Endothelial cell of umbilical vein (primary cell): Measurements from ENCODE around the gene FAM53B. TPM values are rescaled to one million over a fixed set of nuclear protein-coding genes. Genes with fewer than 3 reads are reported as not detected.

Source experiments
- BruUV-seq: library from RNA; stranded (reverse); fragments of 400-500 nt; replicated peaks from 2 replicates; lab custom pipeline; 2021; lab: Mats Ljungman, UMichigan
- CTCF ChIA-PET: fragments of 300-600, 350-600 bp; sonication (Branson Sonifier 250); formaldehyde crosslinking; loops from one replicate; lab custom pipeline; 2021; ENCODE audit warnings: antibody characterized with exemption, inconsistent platforms; lab: Charles Lee
- POLR2A ChIA-PET: fragments of 300-600, 350-600 bp; sonication (Branson Sonifier 250); formaldehyde crosslinking; loops from one replicate; lab custom pipeline; 2021; ENCODE audit warnings: antibody characterized with exemption, inconsistent platforms; lab: Charles Lee
- DNase-seq: peaks from one replicate; pipeline ENCODE4 v3.0.0-alpha.2; 2011; ENCODE audit warnings: low read depth, low spot score
- FAIRE-seq: peaks from 2 replicates; lab custom pipeline; 2011; peaks lifted over from hg19 to GRCh38; lab: Jason Lieb, UNC
- H2AFZ ChIP-seq: 2 replicates; pipeline ENCODE4 v1.6.0; 2012; ENCODE audit warnings: low read depth, low read length, control low read depth, inconsistent platforms
- H3K27ac ChIP-seq: 2 replicates; pipeline ENCODE4 v1.5.1; 2011; ENCODE audit warnings: low read depth, mild to moderate bottlenecking, control low read depth, low read length, moderate library complexity; ENCODE audit not compliant: insufficient read depth
- H3K27me3 ChIP-seq, 2 experiments: 2 replicates each; pipeline versions ENCODE4 v1.6.0 to v1.6.1; 2011; ENCODE audit warnings: low read length in 2 of 2, mixed read lengths in 1 of 2; ENCODE audit not compliant: control insufficient read depth in 2 of 2, insufficient read depth in 2 of 2
- H3K36me3 ChIP-seq, 2 experiments: 2 replicates in 1 of 2; 3 replicates in 1 of 2; pipeline ENCODE4 v1.5.1; 2011; ENCODE audit warnings: low read length in 2 of 2, mild to moderate bottlenecking in 1 of 2, moderate library complexity in 1 of 2; ENCODE audit not compliant: control insufficient read depth in 2 of 2, insufficient read depth in 2 of 2; ENCODE audit errors: extremely low read depth in 1 of 2
- H3K4me1 ChIP-seq: 3 replicates; pipeline ENCODE4 v1.5.1; 2011; ENCODE audit warnings: mild to moderate bottlenecking, low read length; ENCODE audit not compliant: control insufficient read depth, insufficient read depth; ENCODE audit errors: extremely low read depth
- H3K4me2 ChIP-seq: 2 replicates; pipeline ENCODE4 v1.6.1; 2011; ENCODE audit warnings: low read length, control low read depth, mixed read lengths; ENCODE audit not compliant: insufficient read depth
- H3K4me3 ChIP-seq, 3 experiments: fragments of 200-600 bp in 1 of 3; sonication (generic), shearing (Covaris generic) in 1 of 3; replicated peaks in 1 of 3; 2 replicates each; pipeline ENCODE4 v1.5.1; 2011 to 2016; ENCODE audit warnings: control low read depth in 3 of 3, low read length in 3 of 3, mild to moderate bottlenecking in 2 of 3, inconsistent platforms in 1 of 3, low read depth in 1 of 3, moderate library complexity in 1 of 3; ENCODE audit not compliant: insufficient read depth in 1 of 3
- H3K79me2 ChIP-seq: 2 replicates; pipeline ENCODE4 v1.6.0; 2012; ENCODE audit warnings: low read length, inconsistent platforms; ENCODE audit not compliant: control insufficient read depth, insufficient read depth
- H3K9ac ChIP-seq: replicated peaks from 2 replicates; pipeline ENCODE3; 2011; ENCODE audit warnings: low read length, control low read depth; ENCODE audit not compliant: insufficient read depth; ENCODE audit errors: extremely low read depth
- H3K9me1 ChIP-seq: replicated peaks from 3 replicates; pipeline ENCODE4 v1.6.0; 2011; ENCODE audit warnings: mild to moderate bottlenecking, low read length; ENCODE audit not compliant: control insufficient read depth, insufficient read depth; ENCODE audit errors: extremely low read depth
- H3K9me3 ChIP-seq: replicated peaks from 2 replicates; pipeline ENCODE4 v1.5.1; 2012; ENCODE audit warnings: low read length, inconsistent platforms; ENCODE audit not compliant: control insufficient read depth, insufficient read depth
- H4K20me1 ChIP-seq: replicated peaks from 2 replicates; pipeline ENCODE3; 2011; ENCODE audit warnings: mild to moderate bottlenecking, low read length; ENCODE audit not compliant: control insufficient read depth, insufficient read depth; ENCODE audit errors: extremely low read depth
- EZH2 ChIP-seq: IDR thresholded peaks from 2 replicates; pipeline ENCODE4 v1.6.1; 2012; ENCODE audit warnings: borderline replicate concordance, low read depth, mild to moderate bottlenecking, moderate library complexity, low read length, inconsistent platforms; ENCODE audit not compliant: severe bottlenecking
- FOS ChIP-seq: IDR thresholded peaks from 2 replicates; pipeline ENCODE4 v1.6.1; 2011; ENCODE audit warnings: mild to moderate bottlenecking, low read length, moderate library complexity, borderline replicate concordance; ENCODE audit not compliant: insufficient read depth
- GATA2 ChIP-seq: IDR thresholded peaks from 2 replicates; pipeline ENCODE4 v1.7.0; 2011; ENCODE audit warnings: low read depth, mild to moderate bottlenecking, moderate library complexity, mixed read lengths, low read length; ENCODE audit not compliant: insufficient read length, insufficient read depth
- JUN ChIP-seq: IDR thresholded peaks from 2 replicates; pipeline ENCODE4 v1.6.1; 2011; ENCODE audit warnings: borderline replicate concordance, low read depth; ENCODE audit not compliant: insufficient read length, insufficient read depth
- MAX ChIP-seq: IDR thresholded peaks from 2 replicates; pipeline ENCODE4 v1.6.1; 2011; ENCODE audit not compliant: insufficient read depth, insufficient read length
- MYC ChIP-seq: IDR thresholded peaks from one replicate; pipeline ENCODE4 v1.6.1; 2011; ENCODE audit warnings: mild to moderate bottlenecking, low read depth, low read length
- POLR2A ChIP-seq: IDR thresholded peaks from 2 replicates; pipeline ENCODE4 v1.6.1; 2012; ENCODE audit warnings: low read depth, mild to moderate bottlenecking, control low read depth, low read length
- POLR2AphosphoS5 ChIP-seq: IDR thresholded peaks from 2 replicates; pipeline ENCODE4 v1.6.1; 2012; ENCODE audit warnings: low read depth, mild to moderate bottlenecking, control low read depth, low read length, moderate library complexity; ENCODE audit not compliant: insufficient read depth
- dilution Hi-C: fragments of 300-500 bp; cut with MboI; formaldehyde crosslinking; loops from one replicate; pipeline ENCODE4 v1.15.0; 2019; ENCODE audit warnings: low sequenced_read_pairs; ENCODE audit not compliant: extremely low pct_ligation_motif_present
- intact Hi-C: fragments of 100-400 bp; cut with micrococcal nuclease; formaldehyde crosslinking; loops from one replicate; pipeline ENCODE4 v1.10.0; 2022
- polyA plus RNA-seq, 4 experiments: library from polyadenylated mRNA; depleted of rRNA in 3 of 4; stranded (reverse) in 3 of 4; unstranded in 1 of 4; fragments of >200 nt; gene quantifications; 2 replicates each; pipeline versions ENCODE4 v1.2.1 to v1.2.3, GENCODE V29; 2011 to 2012; ENCODE audit warnings: missing spikeins in 1 of 4
- total RNA-seq: library from RNA; stranded (reverse); gene quantifications from 2 replicates; pipeline ENCODE4 v1.2.3, GENCODE V29; 2021
- TF ChIP-seq, protein P1 (sequence below), 2 donors: IDR thresholded peaks; 1 replicate in 1 of 2; 2 replicates in 1 of 2; pipeline ENCODE4 v1.5.1; 2011; ENCODE audit warnings: low read length in 2 of 2, mild to moderate bottlenecking in 2 of 2, moderate library complexity in 2 of 2, control low read depth in 1 of 2, inconsistent platforms in 1 of 2, low read depth in 1 of 2; ENCODE audit not compliant: insufficient read depth in 1 of 2; ENCODE audit errors: extremely low read depth in 1 of 2

Gene FAM53B
- total and polyA plus RNA-seq, 2 donors (not counting 3 experiments of a cell fraction or from before 2014, with no cell fraction given): 8.5 to 21.1 TPM

- Histone ChIP-seq H3K4me3 (no peak overlapping the region), H3K79me2 (no peaks in the 10 kb centered on the region), H3K9me1 (no peaks in the 10 kb centered on the region), H3K9ac (no peak overlapping the region), H3K27me3 (no peaks in the 10 kb centered on the region), H2AFZ (no peak overlapping the region), H3K36me3 (peaks cover 0 to 5% of the 10 kb centered on the region in 2 experiments), H3K4me1 (peaks cover 7% of the 10 kb centered on the region), H3K27ac (peak overlapping the region; percentile 30), H4K20me1 (no peaks in the 10 kb centered on the region), H3K4me2 (no peak overlapping the region), H3K9me3 (no peaks in the 10 kb centered on the region)
- dilution Hi-C loops: no loop called here
- intact Hi-C loops: loop anchor here (2.0 kb wide), 1 partner anchor 14 kb away; no protein-coding TSS in a partner anchor
- FAIRE-seq (no peak), DNase-seq (peak; percentile 97)
- TF ChIP-seq JUN (no peak), FOS (no peak)
- TF ChIP-seq, protein P1, sequence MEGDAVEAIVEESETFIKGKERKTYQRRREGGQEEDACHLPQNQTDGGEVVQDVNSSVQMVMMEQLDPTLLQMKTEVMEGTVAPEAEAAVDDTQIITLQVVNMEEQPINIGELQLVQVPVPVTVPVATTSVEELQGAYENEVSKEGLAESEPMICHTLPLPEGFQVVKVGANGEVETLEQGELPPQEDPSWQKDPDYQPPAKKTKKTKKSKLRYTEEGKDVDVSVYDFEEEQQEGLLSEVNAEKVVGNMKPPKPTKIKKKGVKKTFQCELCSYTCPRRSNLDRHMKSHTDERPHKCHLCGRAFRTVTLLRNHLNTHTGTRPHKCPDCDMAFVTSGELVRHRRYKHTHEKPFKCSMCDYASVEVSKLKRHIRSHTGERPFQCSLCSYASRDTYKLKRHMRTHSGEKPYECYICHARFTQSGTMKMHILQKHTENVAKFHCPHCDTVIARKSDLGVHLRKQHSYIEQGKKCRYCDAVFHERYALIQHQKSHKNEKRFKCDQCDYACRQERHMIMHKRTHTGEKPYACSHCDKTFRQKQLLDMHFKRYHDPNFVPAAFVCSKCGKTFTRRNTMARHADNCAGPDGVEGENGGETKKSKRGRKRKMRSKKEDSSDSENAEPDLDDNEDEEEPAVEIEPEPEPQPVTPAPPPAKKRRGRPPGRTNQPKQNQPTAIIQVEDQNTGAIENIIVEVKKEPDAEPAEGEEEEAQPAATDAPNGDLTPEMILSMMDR (IDR thresholded peaks at IDR 0.05; ENCODE audit: extremely low read depth in 1 of 2, insufficient read depth in 1 of 2, low read depth in 1 of 2, low read length in 2 of 2): no peak
- ChIA-PET CTCF (interaction anchor here (0.8 to 1.9 kb wide), 6 partner anchors 14 to 146 kb away, joined by 3 to 5 read pairs (median 4); no protein-coding TSS in a partner anchor), POLR2A (no interaction called here)
- no TSS peak for BruUV-seq
Measured at GRCh38 chr10:124686707-124687376, 57.3 kb downstream of the FAM53B start.

GRCh38 chr10:124685261-124685660 lies 58.9 kb downstream of the FAM53B start:
- H3K27me3 ChIP-seq: no peaks in the 10 kb centered on the region
- peaks cover 7% of the 10 kb centered on the region for H3K4me1 ChIP-seq
- no peak for TF ChIP-seq JUN
- no peak for TF ChIP-seq MAX
- TF ChIP-seq FOS: no peak
- no peak for TF ChIP-seq POLR2A
- TF ChIP-seq, protein P1 (IDR thresholded peaks at IDR 0.05; ENCODE audit: extremely low read depth in 1 of 2, insufficient read depth in 1 of 2, low read depth in 1 of 2, low read length in 2 of 2): no peak
- no peak for TF ChIP-seq POLR2AphosphoS5
- TF ChIP-seq GATA2: no peak
- TF ChIP-seq MYC: no peak
- TF ChIP-seq EZH2: no peak
- no peak overlapping the region for H3K9ac ChIP-seq
- peaks cover 0 to 10% of the 10 kb centered on the region in 2 experiments for H3K36me3 ChIP-seq
- no peaks in the 10 kb centered on the region for H3K9me3 ChIP-seq
- no peak overlapping the region for H3K4me3 ChIP-seq
- H3K79me2 ChIP-seq: no peaks in the 10 kb centered on the region
- FAIRE-seq (no peak), DNase-seq (no peak)
- intact Hi-C loops (no loop called here), dilution Hi-C loops (no loop called here)
- H3K27ac ChIP-seq: no peak overlapping the region
- no peaks in the 10 kb centered on the region for H4K20me1 ChIP-seq
- CTCF ChIA-PET: interaction anchor here (1.5 kb wide), 1 partner anchor 56 kb away, joined by 7 read pairs; no protein-coding TSS in a partner anchor
- H2AFZ ChIP-seq: no peak overlapping the region
- POLR2A ChIA-PET: interaction anchor here (0.6 kb wide), 1 partner anchor 8 kb away, joined by 4 read pairs; no protein-coding TSS in a partner anchor
- no peak overlapping the region for H3K4me2 ChIP-seq
- no TSS peak for BruUV-seq
- H3K9me1 ChIP-seq: no peaks in the 10 kb centered on the region
